ENCODE data around the gene SUSD6.
A peak's percentile ranks its signal among the peaks of the same experiment; 100 is the strongest.

Gene SUSD6

DNA sequence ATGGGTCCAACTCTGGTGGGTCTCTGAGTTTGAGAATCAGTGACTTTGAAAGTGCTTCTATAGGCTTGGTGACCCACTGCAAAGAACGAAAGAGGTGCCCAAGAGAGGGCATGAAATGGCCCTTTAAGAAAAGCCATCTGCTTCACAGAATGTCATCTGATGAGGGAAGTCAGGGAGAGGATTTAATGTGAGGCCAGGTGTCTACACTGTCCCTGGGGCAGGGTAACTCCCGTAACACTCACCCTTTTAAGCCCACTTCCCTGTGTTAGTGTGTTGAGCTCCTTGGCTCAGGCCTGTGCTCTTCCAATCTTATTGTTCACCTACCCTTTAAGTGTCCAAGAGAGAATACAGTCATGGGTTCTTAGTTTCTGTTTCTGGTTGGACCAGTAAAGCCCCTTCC lies 139.1 kb downstream of the SUSD6 start:
- Histone ChIP-seq H3K4me3 (ENCODE audit: low read length in 2 of 2) (no peak overlapping the region), H3K9me3 (replicated peaks in 1 of 2; ENCODE audit: control insufficient read depth in 2 of 2, insufficient read depth in 1 of 2, low read depth in 1 of 2, low read length in 2 of 2) (no peaks in the 10 kb centered on the region), H3K4me2 (ENCODE audit: insufficient read depth, low read length, poor library complexity, severe bottlenecking) (no peak overlapping the region), H3K27ac (replicated peaks; ENCODE audit: low read length) (no peak overlapping the region), H3K4ac (ENCODE audit: low read length) (no peak overlapping the region), H4K8ac (ENCODE audit: low read depth, low read length) (no peak overlapping the region), H3K23ac (ENCODE audit: low read depth, low read length, poor library complexity) (no peak overlapping the region), H3K9ac (ENCODE audit: low read depth, low read length, poor library complexity) (no peak overlapping the region), H2AFZ (ENCODE audit: low read length) (no peak overlapping the region), H3K79me1 (ENCODE audit: low read depth, low read length) (no peaks in the 10 kb centered on the region), H4K91ac (ENCODE audit: low read depth, low read length, poor library complexity) (no peak overlapping the region), H2BK5ac (ENCODE audit: low read length) (no peak overlapping the region), H3K36me3 (replicated peaks in 1 of 2; ENCODE audit: control insufficient read depth in 2 of 2, insufficient read depth in 2 of 2, low read length in 2 of 2) (no peaks in the 10 kb centered on the region), H2AK5ac (ENCODE audit: low read depth, low read length) (no peak overlapping the region), H3K18ac (ENCODE audit: low read length) (no peak overlapping the region), H3K4me1 (ENCODE audit: control insufficient read depth in 2 of 2, insufficient read depth in 1 of 2, low read depth in 1 of 2, low read length in 2 of 2) (no peaks in the 10 kb centered on the region), H2BK120ac (ENCODE audit: low read depth, low read length) (no peak overlapping the region), H2BK12ac (ENCODE audit: low read length) (no peak overlapping the region), H2BK15ac (ENCODE audit: low read length) (no peak overlapping the region), H3K27me3 (ENCODE audit: control insufficient read depth in 3 of 3, insufficient read depth in 3 of 3, low read depth in 1 of 3, low read length in 3 of 3) (peaks cover 0 to 5% (median 0%) of the 10 kb centered on the region in 3 experiments), H3K14ac (ENCODE audit: low read length) (no peak overlapping the region)
- no CpG with 5 or more reads among the region's 2 CpGs for WGBS, 2 donors (ENCODE audit: extremely low coverage in 2 of 2, insufficient read length in 2 of 2, insufficient replicate concordance in 1 of 2)
- no peak for DNase-seq (ENCODE audit: low spot score)

DNA sequence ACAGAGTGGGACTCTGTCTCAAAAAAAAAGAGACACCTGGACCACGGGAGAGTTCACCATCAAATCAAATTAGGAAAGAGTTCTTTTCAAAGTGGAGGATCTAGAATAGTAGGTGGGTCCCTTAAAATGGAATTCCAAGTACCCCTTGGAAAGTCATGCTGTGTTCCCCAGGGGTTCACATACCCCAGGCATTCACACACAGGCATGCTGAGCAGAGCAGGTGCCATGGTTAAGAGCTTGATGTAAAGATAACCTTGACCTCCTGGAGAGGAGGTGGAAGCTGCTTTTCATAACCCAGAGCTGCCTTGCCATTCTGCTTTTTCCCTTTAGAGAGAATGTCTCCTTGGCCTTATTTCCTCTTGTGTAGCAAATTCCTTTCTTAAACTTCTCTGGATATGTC lies 141.4 kb downstream of the SUSD6 start:
- Histone ChIP-seq H3K4me1 (ENCODE audit: control insufficient read depth in 2 of 2, insufficient read depth in 1 of 2, low read depth in 1 of 2, low read length in 2 of 2) (no peaks in the 10 kb centered on the region), H2AK5ac (ENCODE audit: low read depth, low read length) (no peak overlapping the region), H3K4me3 (ENCODE audit: low read length in 2 of 2) (no peak overlapping the region), H2BK12ac (ENCODE audit: low read length) (no peak overlapping the region), H3K23ac (ENCODE audit: low read depth, low read length, poor library complexity) (no peak overlapping the region), H2BK120ac (ENCODE audit: low read depth, low read length) (no peak overlapping the region), H3K4ac (ENCODE audit: low read length) (no peak overlapping the region), H2AFZ (ENCODE audit: low read length) (no peak overlapping the region), H4K91ac (ENCODE audit: low read depth, low read length, poor library complexity) (no peak overlapping the region), H3K4me2 (ENCODE audit: insufficient read depth, low read length, poor library complexity, severe bottlenecking) (no peak overlapping the region), H3K9me3 (replicated peaks in 1 of 2; ENCODE audit: control insufficient read depth in 2 of 2, insufficient read depth in 1 of 2, low read depth in 1 of 2, low read length in 2 of 2) (no peaks in the 10 kb centered on the region), H3K14ac (ENCODE audit: low read length) (no peak overlapping the region), H3K27ac (replicated peaks; ENCODE audit: low read length) (no peak overlapping the region), H2BK15ac (ENCODE audit: low read length) (no peak overlapping the region), H3K36me3 (replicated peaks in 1 of 2; ENCODE audit: control insufficient read depth in 2 of 2, insufficient read depth in 2 of 2, low read length in 2 of 2) (no peaks in the 10 kb centered on the region), H3K27me3 (ENCODE audit: control insufficient read depth in 3 of 3, insufficient read depth in 3 of 3, low read depth in 1 of 3, low read length in 3 of 3) (peaks cover 0 to 12% (median 0%) of the 10 kb centered on the region in 3 experiments), H3K18ac (ENCODE audit: low read length) (no peak overlapping the region), H2BK5ac (ENCODE audit: low read length) (no peak overlapping the region), H3K9ac (ENCODE audit: low read depth, low read length, poor library complexity) (no peak overlapping the region), H4K8ac (ENCODE audit: low read depth, low read length) (no peak overlapping the region), H3K79me1 (ENCODE audit: low read depth, low read length) (no peaks in the 10 kb centered on the region)
- WGBS, 2 donors (ENCODE audit: extremely low coverage in 2 of 2, insufficient read length in 2 of 2, insufficient replicate concordance in 1 of 2) = no CpG with 5 or more reads among the region's 1 CpG
- DNase-seq (ENCODE audit: low spot score) = no peak

DNA sequence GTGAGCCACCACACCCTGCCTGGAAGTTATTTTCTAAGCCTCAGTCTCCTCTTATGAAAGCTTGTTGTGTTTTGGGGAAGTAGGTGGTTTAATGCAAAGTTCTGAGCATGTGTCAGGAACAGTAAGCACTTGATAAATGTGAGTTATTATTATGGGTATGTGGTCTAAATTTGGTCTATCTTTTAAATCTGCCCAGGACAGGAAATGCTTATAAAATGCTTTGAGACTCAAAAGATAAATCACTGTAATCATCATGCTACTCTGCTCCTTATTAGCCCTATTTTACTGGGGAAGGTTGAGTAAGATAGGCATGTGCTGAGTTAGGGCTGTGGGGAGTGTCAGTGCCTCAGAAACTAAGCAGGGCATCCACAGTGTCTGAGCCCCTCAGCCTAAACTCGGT lies 142.5 kb downstream of the SUSD6 start:
- Histone ChIP-seq H3K27me3 (ENCODE audit: control insufficient read depth in 3 of 3, insufficient read depth in 3 of 3, low read depth in 1 of 3, low read length in 3 of 3) (peaks cover 0 to 15% (median 0%) of the 10 kb centered on the region in 3 experiments), H2BK12ac (ENCODE audit: low read length) (no peak overlapping the region), H3K9ac (ENCODE audit: low read depth, low read length, poor library complexity) (no peak overlapping the region), H3K14ac (ENCODE audit: low read length) (no peak overlapping the region), H3K4me2 (ENCODE audit: insufficient read depth, low read length, poor library complexity, severe bottlenecking) (no peak overlapping the region), H3K27ac (replicated peaks; ENCODE audit: low read length) (no peak overlapping the region), H2AK5ac (ENCODE audit: low read depth, low read length) (no peak overlapping the region), H2BK120ac (ENCODE audit: low read depth, low read length) (no peak overlapping the region), H3K18ac (ENCODE audit: low read length) (no peak overlapping the region), H2BK5ac (ENCODE audit: low read length) (no peak overlapping the region), H2AFZ (ENCODE audit: low read length) (no peak overlapping the region), H4K8ac (ENCODE audit: low read depth, low read length) (no peak overlapping the region), H3K4me3 (ENCODE audit: low read length in 2 of 2) (no peak overlapping the region), H4K91ac (ENCODE audit: low read depth, low read length, poor library complexity) (no peak overlapping the region), H3K36me3 (replicated peaks in 1 of 2; ENCODE audit: control insufficient read depth in 2 of 2, insufficient read depth in 2 of 2, low read length in 2 of 2) (no peaks in the 10 kb centered on the region), H3K4me1 (ENCODE audit: control insufficient read depth in 2 of 2, insufficient read depth in 1 of 2, low read depth in 1 of 2, low read length in 2 of 2) (no peaks in the 10 kb centered on the region), H3K23ac (ENCODE audit: low read depth, low read length, poor library complexity) (no peak overlapping the region), H3K79me1 (ENCODE audit: low read depth, low read length) (no peaks in the 10 kb centered on the region), H3K9me3 (replicated peaks in 1 of 2; ENCODE audit: control insufficient read depth in 2 of 2, insufficient read depth in 1 of 2, low read depth in 1 of 2, low read length in 2 of 2) (no peaks in the 10 kb centered on the region), H2BK15ac (ENCODE audit: low read length) (no peak overlapping the region), H3K4ac (ENCODE audit: low read length) (no peak overlapping the region)
- no peak for DNase-seq (ENCODE audit: low spot score)
- no CpG with 5 or more reads among the region's 1 CpG for WGBS, 2 donors (ENCODE audit: extremely low coverage in 2 of 2, insufficient read length in 2 of 2, insufficient replicate concordance in 1 of 2)

DNA sequence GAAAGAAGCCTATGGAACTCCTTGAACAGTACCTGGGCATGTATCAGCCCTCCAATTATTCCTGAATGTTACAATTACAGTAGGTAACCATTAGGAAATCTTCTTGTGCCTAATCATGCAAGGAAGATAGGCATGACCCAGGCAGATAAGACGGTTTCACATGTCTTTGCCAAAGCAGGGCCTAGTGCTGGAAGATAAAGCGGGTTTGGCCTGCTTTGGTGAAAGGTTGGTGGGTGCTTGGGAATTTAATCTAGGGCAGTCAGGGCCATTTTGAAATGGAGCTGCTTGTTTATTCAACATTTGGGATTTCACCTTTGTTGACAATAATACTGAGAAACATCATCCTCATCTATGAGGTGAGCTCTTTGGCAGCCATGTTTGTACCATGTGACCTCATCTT lies 143.1 kb downstream of the SUSD6 start:
- no peak for DNase-seq (ENCODE audit: low spot score)
- Histone ChIP-seq H3K18ac (ENCODE audit: low read length) (no peak overlapping the region), H3K79me1 (ENCODE audit: low read depth, low read length) (no peaks in the 10 kb centered on the region), H4K8ac (ENCODE audit: low read depth, low read length) (no peak overlapping the region), H2BK12ac (ENCODE audit: low read length) (no peak overlapping the region), H2AFZ (ENCODE audit: low read length) (no peak overlapping the region), H3K4me2 (ENCODE audit: insufficient read depth, low read length, poor library complexity, severe bottlenecking) (no peak overlapping the region), H3K23ac (ENCODE audit: low read depth, low read length, poor library complexity) (no peak overlapping the region), H2BK120ac (ENCODE audit: low read depth, low read length) (no peak overlapping the region), H3K9me3 (replicated peaks in 1 of 2; ENCODE audit: control insufficient read depth in 2 of 2, insufficient read depth in 1 of 2, low read depth in 1 of 2, low read length in 2 of 2) (no peaks in the 10 kb centered on the region), H3K4ac (ENCODE audit: low read length) (peak overlapping the region; percentile 85), H2BK5ac (ENCODE audit: low read length) (no peak overlapping the region), H3K4me1 (ENCODE audit: control insufficient read depth in 2 of 2, insufficient read depth in 1 of 2, low read depth in 1 of 2, low read length in 2 of 2) (no peaks in the 10 kb centered on the region), H3K27me3 (ENCODE audit: control insufficient read depth in 3 of 3, insufficient read depth in 3 of 3, low read depth in 1 of 3, low read length in 3 of 3) (peaks cover 0 to 17% (median 0%) of the 10 kb centered on the region in 3 experiments), H3K27ac (replicated peaks; ENCODE audit: low read length) (no peak overlapping the region), H4K91ac (ENCODE audit: low read depth, low read length, poor library complexity) (no peak overlapping the region), H2BK15ac (ENCODE audit: low read length) (no peak overlapping the region), H3K36me3 (replicated peaks in 1 of 2; ENCODE audit: control insufficient read depth in 2 of 2, insufficient read depth in 2 of 2, low read length in 2 of 2) (no peaks in the 10 kb centered on the region), H3K14ac (ENCODE audit: low read length) (no peak overlapping the region), H2AK5ac (ENCODE audit: low read depth, low read length) (no peak overlapping the region), H3K9ac (ENCODE audit: low read depth, low read length, poor library complexity) (no peak overlapping the region), H3K4me3 (ENCODE audit: low read length in 2 of 2) (no peak overlapping the region)
- no CpG with 5 or more reads among the region's 2 CpGs for WGBS, 2 donors (ENCODE audit: extremely low coverage in 2 of 2, insufficient read length in 2 of 2, insufficient replicate concordance in 1 of 2)
